TTC549 (cell line): ENCODE measurements around the gene PARP11.

Experiments
- FAIRE-seq: peaks from 2 replicates; lab custom pipeline; 2012; peaks lifted over from hg19 to GRCh38; lab: Jason Lieb, UNC

PARP11 gene

GRCh38 chr12:3770891-3771290 lies 102.3 kb downstream of the PARP11 start:
- FAIRE-seq = no peak

- no peak for FAIRE-seq
Measured at GRCh38 chr12:3768911-3769447, 104.2 kb downstream of the PARP11 start.

DNA sequence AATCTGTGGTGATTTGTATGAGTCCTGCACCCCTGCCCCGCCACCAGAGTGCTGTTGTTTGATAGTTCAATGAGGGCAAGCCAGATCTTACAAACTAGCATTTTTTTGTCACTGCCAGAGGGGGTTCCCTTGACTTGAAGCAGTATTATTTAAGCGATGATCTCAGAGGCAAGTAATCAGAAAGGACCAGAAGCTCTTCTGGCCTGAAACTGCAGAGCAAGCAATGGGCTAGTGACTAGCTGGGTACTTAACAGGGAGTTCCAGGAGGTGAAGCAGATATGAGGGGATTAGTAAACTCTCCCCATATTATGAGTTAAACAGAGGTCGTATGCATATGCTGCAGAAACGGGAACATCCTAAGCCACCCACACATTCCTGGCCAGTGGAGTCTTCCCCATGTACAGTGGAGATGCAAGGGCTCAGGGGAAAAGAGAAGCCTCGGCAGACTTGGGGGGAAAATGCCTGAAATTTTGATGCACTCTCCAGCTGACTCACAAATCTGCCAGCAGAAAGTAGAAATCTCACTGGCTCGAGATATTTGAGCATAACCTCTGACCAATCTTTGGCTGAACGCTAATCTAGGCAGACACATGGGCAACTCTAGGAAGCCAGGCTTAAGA lies 112.0 kb downstream of the PARP11 start:
- FAIRE-seq = no peak

GRCh38 chr12:3759878-3760277 lies 113.3 kb downstream of the PARP11 start:
- no peak for FAIRE-seq
